IPS-11a (cell line): ENCODE results near the gene COQ8B.
"Not testable (repeated sequence)": the region's sequence is repeated elsewhere in the genome, so short reads cannot be mapped to it uniquely, and the experiment has no call there.

ENCODE experiments used
- H3K4me3 ChIP-seq: one replicate; pipeline ENCODE4 v1.5.1; 2013; ENCODE audit warnings: low read depth, low read length, control low read depth

Gene COQ8B

GRCh38 chr19:40742886-40743285, 26.2 kb upstream of the COQ8B start:
- no peak overlapping the region for H3K4me3 ChIP-seq

GRCh38 chr19:40742477-40742876, 25.8 kb upstream of the COQ8B start:
- H3K4me3 ChIP-seq = no peak overlapping the region

GRCh38 chr19:40741527-40742390, 25.1 kb upstream of the COQ8B start:
- H3K4me3 ChIP-seq = no peak overlapping the region

- H3K4me3 ChIP-seq = no peak overlapping the region
Measured at GRCh38 chr19:40740747-40741146, 24.1 kb upstream of the COQ8B start.

- no peak overlapping the region for H3K4me3 ChIP-seq
Measured at GRCh38 chr19:40739871-40740703, 23.4 kb upstream of the COQ8B start.

GRCh38 chr19:40739030-40739839, 22.5 kb upstream of the COQ8B start:
- no peak overlapping the region for H3K4me3 ChIP-seq

GRCh38 chr19:40737102-40737644, 20.5 kb upstream of the COQ8B start:
- H3K4me3 ChIP-seq = no peak overlapping the region

- no peak overlapping the region for H3K4me3 ChIP-seq
Measured at GRCh38 chr19:40736661-40737060, 20.0 kb upstream of the COQ8B start.

GRCh38 chr19:40735013-40735771, 18.5 kb upstream of the COQ8B start:
- no peak overlapping the region for H3K4me3 ChIP-seq

- H3K4me3 ChIP-seq = no peak overlapping the region
Measured at GRCh38 chr19:40733149-40733548, 16.5 kb upstream of the COQ8B start.

GRCh38 chr19:40732304-40732703, 15.6 kb upstream of the COQ8B start:
- H3K4me3 ChIP-seq = not testable (repeated sequence)

- H3K4me3 ChIP-seq = not testable (repeated sequence)
Measured at GRCh38 chr19:40730065-40730464, 13.4 kb upstream of the COQ8B start.

- H3K4me3 ChIP-seq = no peak overlapping the region
Measured at GRCh38 chr19:40726279-40726678, 9.6 kb upstream of the COQ8B start.

GRCh38 chr19:40724855-40725254, 8.2 kb upstream of the COQ8B start:
- no peak overlapping the region for H3K4me3 ChIP-seq

GRCh38 chr19:40724315-40724714, 7.6 kb upstream of the COQ8B start:
- no peak overlapping the region for H3K4me3 ChIP-seq

GRCh38 chr19:40723661-40724254, 7.1 kb upstream of the COQ8B start:
- H3K4me3 ChIP-seq = no peak overlapping the region

GRCh38 chr19:40721936-40722661, 5.4 kb upstream of the COQ8B start:
- H3K4me3 ChIP-seq = no peak overlapping the region

- no peak overlapping the region for H3K4me3 ChIP-seq
Measured at GRCh38 chr19:40721140-40721486, 4.4 kb upstream of the COQ8B start.

- H3K4me3 ChIP-seq = no peak overlapping the region
Measured at GRCh38 chr19:40719414-40719894, 2.8 kb upstream of the COQ8B start.
